ENCODE data around the gene EPN2. TPM values are rescaled to one million over a fixed set of nuclear protein-coding genes. Genes with fewer than 3 reads are reported as not detected.

The EPN2 gene
- total and polyA plus RNA-seq, 2 experiments from 2014 or later, result 34.0 to 149 TPM

DNA sequence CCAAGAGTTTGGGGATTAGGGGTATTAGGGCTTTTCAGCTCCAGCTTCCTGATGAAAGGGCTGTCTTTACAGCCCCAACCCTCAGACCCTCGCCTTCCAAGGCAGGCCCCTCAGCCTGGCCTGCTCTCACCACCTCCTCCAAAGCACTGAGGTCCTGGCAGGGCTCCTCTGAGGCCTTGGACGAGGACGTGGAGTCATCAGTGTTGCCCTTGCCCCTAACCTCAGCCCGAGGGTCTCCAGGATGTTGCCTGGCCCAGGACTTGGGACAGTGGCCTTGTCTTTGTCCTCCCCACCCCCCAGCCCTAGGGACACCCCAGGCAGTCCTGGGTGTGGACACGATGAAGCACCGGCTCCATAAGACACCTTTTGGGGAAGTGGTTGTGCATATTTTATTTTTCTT is 97.2 kb downstream of the EPN2 start:
- DNase-seq (ENCODE audit: low spot score) (no peak), ATAC-seq (no peak)
- Mint-ChIP-seq H3K4me3 (no peak overlapping the region), H3K36me3 (ENCODE audit: low read depth) (no peaks in the 10 kb centered on the region), H3K27ac (no peak overlapping the region), H3K9me3 (no peaks in the 10 kb centered on the region), H3K4me1 (peaks cover 35% of the 10 kb centered on the region), H3K27me3 (ENCODE audit: insufficient read depth, low read depth, poor library complexity) (peaks cover 23% of the 10 kb centered on the region)
- Histone ChIP-seq H3K27ac (ENCODE audit: low read depth) (no peak overlapping the region), H3F3A (replicated peaks; ENCODE audit: low read depth) (no peaks in the 10 kb centered on the region; the same call in none of the 2 replicates), H2AFZ (no peak overlapping the region), H3K4me1 (ENCODE audit: insufficient read depth) (peaks cover 16% of the 10 kb centered on the region), H3K4me3 (no peak overlapping the region), H3K36me3 (ENCODE audit: insufficient read depth) (no peaks in the 10 kb centered on the region), H3K9me2 (ENCODE audit: insufficient read depth) (no peaks in the 10 kb centered on the region), H4K20me1 (replicated peaks; ENCODE audit: insufficient read depth) (no peaks in the 10 kb centered on the region; the same call in 1 of the 2 replicates), H3K4me2 (no peak overlapping the region), H3K79me2 (replicated peaks; ENCODE audit: insufficient read depth) (no peaks in the 10 kb centered on the region), H3K27me3 (ENCODE audit: insufficient read depth) (no peaks in the 10 kb centered on the region)
- TF ChIP-seq EZH2 (IDR thresholded peaks at IDR 0.05; ENCODE audit: low read depth, unreplicated experiment) (no peak), POLR2AphosphoS5 (IDR thresholded peaks at IDR 0.05; ENCODE audit: low read depth) (no peak), ZNF114 (CRISPR knock-in tag; IDR thresholded peaks at IDR 0.05) (no peak), ZNF331 (CRISPR knock-in tag; IDR thresholded peaks at IDR 0.05; ENCODE audit: low read depth) (no peak), CREB1 (CRISPR knock-in tag; IDR thresholded peaks at IDR 0.05; ENCODE audit: low read depth) (no peak), NANOG (IDR thresholded peaks at IDR 0.05; ENCODE audit: borderline replicate concordance) (no peak), EZH2phosphoT487 (IDR thresholded peaks at IDR 0.05; ENCODE audit: unreplicated experiment) (no peak), STAT1 (IDR thresholded peaks at IDR 0.05; ENCODE audit: unreplicated experiment) (no peak), JUNB (IDR thresholded peaks at IDR 0.05; ENCODE audit: unreplicated experiment) (no peak)
- TF ChIP-seq, protein P1, sequence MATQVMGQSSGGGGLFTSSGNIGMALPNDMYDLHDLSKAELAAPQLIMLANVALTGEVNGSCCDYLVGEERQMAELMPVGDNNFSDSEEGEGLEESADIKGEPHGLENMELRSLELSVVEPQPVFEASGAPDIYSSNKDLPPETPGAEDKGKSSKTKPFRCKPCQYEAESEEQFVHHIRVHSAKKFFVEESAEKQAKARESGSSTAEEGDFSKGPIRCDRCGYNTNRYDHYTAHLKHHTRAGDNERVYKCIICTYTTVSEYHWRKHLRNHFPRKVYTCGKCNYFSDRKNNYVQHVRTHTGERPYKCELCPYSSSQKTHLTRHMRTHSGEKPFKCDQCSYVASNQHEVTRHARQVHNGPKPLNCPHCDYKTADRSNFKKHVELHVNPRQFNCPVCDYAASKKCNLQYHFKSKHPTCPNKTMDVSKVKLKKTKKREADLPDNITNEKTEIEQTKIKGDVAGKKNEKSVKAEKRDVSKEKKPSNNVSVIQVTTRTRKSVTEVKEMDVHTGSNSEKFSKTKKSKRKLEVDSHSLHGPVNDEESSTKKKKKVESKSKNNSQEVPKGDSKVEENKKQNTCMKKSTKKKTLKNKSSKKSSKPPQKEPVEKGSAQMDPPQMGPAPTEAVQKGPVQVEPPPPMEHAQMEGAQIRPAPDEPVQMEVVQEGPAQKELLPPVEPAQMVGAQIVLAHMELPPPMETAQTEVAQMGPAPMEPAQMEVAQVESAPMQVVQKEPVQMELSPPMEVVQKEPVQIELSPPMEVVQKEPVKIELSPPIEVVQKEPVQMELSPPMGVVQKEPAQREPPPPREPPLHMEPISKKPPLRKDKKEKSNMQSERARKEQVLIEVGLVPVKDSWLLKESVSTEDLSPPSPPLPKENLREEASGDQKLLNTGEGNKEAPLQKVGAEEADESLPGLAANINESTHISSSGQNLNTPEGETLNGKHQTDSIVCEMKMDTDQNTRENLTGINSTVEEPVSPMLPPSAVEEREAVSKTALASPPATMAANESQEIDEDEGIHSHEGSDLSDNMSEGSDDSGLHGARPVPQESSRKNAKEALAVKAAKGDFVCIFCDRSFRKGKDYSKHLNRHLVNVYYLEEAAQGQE (IDR thresholded peaks at IDR 0.05; ENCODE audit: unreplicated experiment), result no peak
- TF ChIP-seq, protein P2, sequence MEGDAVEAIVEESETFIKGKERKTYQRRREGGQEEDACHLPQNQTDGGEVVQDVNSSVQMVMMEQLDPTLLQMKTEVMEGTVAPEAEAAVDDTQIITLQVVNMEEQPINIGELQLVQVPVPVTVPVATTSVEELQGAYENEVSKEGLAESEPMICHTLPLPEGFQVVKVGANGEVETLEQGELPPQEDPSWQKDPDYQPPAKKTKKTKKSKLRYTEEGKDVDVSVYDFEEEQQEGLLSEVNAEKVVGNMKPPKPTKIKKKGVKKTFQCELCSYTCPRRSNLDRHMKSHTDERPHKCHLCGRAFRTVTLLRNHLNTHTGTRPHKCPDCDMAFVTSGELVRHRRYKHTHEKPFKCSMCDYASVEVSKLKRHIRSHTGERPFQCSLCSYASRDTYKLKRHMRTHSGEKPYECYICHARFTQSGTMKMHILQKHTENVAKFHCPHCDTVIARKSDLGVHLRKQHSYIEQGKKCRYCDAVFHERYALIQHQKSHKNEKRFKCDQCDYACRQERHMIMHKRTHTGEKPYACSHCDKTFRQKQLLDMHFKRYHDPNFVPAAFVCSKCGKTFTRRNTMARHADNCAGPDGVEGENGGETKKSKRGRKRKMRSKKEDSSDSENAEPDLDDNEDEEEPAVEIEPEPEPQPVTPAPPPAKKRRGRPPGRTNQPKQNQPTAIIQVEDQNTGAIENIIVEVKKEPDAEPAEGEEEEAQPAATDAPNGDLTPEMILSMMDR (conservative IDR thresholded peaks at IDR 0.05; ENCODE audit: low read depth in 2 of 2), result no peak
- TF ChIP-seq, protein P3, sequence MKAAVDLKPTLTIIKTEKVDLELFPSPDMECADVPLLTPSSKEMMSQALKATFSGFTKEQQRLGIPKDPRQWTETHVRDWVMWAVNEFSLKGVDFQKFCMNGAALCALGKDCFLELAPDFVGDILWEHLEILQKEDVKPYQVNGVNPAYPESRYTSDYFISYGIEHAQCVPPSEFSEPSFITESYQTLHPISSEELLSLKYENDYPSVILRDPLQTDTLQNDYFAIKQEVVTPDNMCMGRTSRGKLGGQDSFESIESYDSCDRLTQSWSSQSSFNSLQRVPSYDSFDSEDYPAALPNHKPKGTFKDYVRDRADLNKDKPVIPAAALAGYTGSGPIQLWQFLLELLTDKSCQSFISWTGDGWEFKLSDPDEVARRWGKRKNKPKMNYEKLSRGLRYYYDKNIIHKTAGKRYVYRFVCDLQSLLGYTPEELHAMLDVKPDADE (IDR thresholded peaks at IDR 0.05), result no peak
- TF ChIP-seq, protein P4, sequence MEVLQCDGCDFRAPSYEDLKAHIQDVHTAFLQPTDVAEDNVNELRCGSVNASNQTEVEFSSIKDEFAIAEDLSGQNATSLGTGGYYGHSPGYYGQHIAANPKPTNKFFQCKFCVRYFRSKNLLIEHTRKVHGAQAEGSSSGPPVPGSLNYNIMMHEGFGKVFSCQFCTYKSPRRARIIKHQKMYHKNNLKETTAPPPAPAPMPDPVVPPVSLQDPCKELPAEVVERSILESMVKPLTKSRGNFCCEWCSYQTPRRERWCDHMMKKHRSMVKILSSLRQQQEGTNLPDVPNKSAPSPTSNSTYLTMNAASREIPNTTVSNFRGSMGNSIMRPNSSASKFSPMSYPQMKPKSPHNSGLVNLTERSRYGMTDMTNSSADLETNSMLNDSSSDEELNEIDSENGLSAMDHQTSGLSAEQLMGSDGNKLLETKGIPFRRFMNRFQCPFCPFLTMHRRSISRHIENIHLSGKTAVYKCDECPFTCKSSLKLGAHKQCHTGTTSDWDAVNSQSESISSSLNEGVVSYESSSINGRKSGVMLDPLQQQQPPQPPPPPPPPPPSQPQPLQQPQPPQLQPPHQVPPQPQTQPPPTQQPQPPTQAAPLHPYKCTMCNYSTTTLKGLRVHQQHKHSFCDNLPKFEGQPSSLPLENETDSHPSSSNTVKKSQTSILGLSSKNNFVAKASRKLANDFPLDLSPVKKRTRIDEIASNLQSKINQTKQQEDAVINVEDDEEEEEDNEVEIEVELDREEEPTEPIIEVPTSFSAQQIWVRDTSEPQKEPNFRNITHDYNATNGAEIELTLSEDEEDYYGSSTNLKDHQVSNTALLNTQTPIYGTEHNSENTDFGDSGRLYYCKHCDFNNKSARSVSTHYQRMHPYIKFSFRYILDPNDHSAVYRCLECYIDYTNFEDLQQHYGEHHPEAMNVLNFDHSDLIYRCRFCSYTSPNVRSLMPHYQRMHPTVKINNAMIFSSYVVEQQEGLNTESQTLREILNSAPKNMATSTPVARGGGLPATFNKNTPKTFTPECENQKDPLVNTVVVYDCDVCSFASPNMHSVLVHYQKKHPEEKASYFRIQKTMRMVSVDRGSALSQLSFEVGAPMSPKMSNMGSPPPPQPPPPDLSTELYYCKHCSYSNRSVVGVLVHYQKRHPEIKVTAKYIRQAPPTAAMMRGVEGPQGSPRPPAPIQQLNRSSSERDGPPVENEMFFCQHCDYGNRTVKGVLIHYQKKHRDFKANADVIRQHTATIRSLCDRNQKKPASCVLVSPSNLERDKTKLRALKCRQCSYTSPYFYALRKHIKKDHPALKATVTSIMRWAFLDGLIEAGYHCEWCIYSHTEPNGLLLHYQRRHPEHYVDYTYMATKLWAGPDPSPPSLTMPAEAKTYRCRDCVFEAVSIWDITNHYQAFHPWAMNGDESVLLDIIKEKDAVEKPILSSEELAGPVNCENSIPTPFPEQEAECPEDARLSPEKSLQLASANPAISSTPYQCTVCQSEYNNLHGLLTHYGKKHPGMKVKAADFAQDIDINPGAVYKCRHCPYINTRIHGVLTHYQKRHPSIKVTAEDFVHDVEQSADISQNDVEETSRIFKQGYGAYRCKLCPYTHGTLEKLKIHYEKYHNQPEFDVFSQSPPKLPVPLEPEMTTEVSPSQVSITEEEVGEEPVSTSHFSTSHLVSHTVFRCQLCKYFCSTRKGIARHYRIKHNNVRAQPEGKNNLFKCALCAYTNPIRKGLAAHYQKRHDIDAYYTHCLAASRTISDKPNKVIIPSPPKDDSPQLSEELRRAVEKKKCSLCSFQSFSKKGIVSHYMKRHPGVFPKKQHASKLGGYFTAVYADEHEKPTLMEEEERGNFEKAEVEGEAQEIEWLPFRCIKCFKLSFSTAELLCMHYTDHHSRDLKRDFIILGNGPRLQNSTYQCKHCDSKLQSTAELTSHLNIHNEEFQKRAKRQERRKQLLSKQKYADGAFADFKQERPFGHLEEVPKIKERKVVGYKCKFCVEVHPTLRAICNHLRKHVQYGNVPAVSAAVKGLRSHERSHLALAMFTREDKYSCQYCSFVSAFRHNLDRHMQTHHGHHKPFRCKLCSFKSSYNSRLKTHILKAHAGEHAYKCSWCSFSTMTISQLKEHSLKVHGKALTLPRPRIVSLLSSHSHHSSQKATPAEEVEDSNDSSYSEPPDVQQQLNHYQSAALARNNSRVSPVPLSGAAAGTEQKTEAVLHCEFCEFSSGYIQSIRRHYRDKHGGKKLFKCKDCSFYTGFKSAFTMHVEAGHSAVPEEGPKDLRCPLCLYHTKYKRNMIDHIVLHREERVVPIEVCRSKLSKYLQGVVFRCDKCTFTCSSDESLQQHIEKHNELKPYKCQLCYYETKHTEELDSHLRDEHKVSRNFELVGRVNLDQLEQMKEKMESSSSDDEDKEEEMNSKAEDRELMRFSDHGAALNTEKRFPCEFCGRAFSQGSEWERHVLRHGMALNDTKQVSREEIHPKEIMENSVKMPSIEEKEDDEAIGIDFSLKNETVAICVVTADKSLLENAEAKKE (CRISPR knock-in tag; IDR thresholded peaks at IDR 0.05), result no peak
